T-helper 17 cell (primary cell): ENCODE data around the gene NEK6. TPM values are rescaled to one million over a fixed set of nuclear protein-coding genes. Genes with fewer than 3 reads are reported as not detected.

Experiments
- ATAC-seq: fragments of 150-1000 bp; cut with Tn5 transposase; 2 replicates; pipeline ENCODE4 v1.10.0; 2021; ENCODE audit warnings: mild to moderate bottlenecking, moderate library complexity
- DNase-seq, 3 donors: peaks; one replicate each; pipeline versions ENCODE4 v3.0.0 to v3.0.0-alpha.2; 2020 to 2021
- H3K9me3 ChIP-seq: one replicate; pipeline ENCODE4 v1.7.0; 2013; ENCODE audit warnings: low read length, mild to moderate bottlenecking; ENCODE audit not compliant: control insufficient read depth, poor library complexity, severe bottlenecking
- H3K27ac Mint-ChIP-seq: one replicate; pipeline ENCODE4 v1.8.0; 2022; ENCODE audit warnings: mild to moderate bottlenecking, moderate library complexity, mixed read lengths
- H3K27me3 Mint-ChIP-seq: one replicate; pipeline ENCODE4 v1.8.0; 2022; ENCODE audit warnings: mixed read lengths
- H3K36me3 Mint-ChIP-seq: one replicate; pipeline ENCODE4 v1.8.0; 2022; ENCODE audit warnings: low read depth, mixed read lengths
- H3K4me1 Mint-ChIP-seq: one replicate; pipeline ENCODE4 v1.8.0; 2022; ENCODE audit warnings: mild to moderate bottlenecking, mixed read lengths
- H3K4me3 Mint-ChIP-seq: one replicate; pipeline ENCODE4 v1.8.0; 2022; ENCODE audit warnings: mild to moderate bottlenecking, moderate library complexity, mixed read lengths
- total RNA-seq, 4 donors: library from RNA in 2 of 4; stranded (reverse) in 2 of 4; gene quantifications; one replicate each; pipeline ENCODE4 v1.2.3 and lab custom pipeline; 2022 to 2026

The NEK6 gene
- total RNA-seq, 2 donors from 2014 or later, result 7.8 to 12.7 TPM

- H3K9me3 ChIP-seq, result no peaks in the 10 kb centered on the region
- Mint-ChIP-seq H3K27me3 (no peaks in the 10 kb centered on the region), H3K36me3 (peaks cover 2% of the 10 kb centered on the region), H3K4me3 (no peak overlapping the region), H3K27ac (no peak overlapping the region), H3K4me1 (peaks cover 15% of the 10 kb centered on the region)
- DNase-seq (no peak), ATAC-seq (no peak)
Measured at GRCh38 chr9:124322618-124323432, 65.1 kb downstream of the NEK6 start.

GRCh38 chr9:124323904-124324303 lies 66.2 kb downstream of the NEK6 start:
- H3K9me3 ChIP-seq, result no peaks in the 10 kb centered on the region
- ATAC-seq, result no peak
- Mint-ChIP-seq H3K27ac (no peak overlapping the region), H3K4me1 (peaks cover 15% of the 10 kb centered on the region), H3K36me3 (peaks cover 2% of the 10 kb centered on the region), H3K4me3 (no peak overlapping the region), H3K27me3 (no peaks in the 10 kb centered on the region)
- no peak for DNase-seq

DNA sequence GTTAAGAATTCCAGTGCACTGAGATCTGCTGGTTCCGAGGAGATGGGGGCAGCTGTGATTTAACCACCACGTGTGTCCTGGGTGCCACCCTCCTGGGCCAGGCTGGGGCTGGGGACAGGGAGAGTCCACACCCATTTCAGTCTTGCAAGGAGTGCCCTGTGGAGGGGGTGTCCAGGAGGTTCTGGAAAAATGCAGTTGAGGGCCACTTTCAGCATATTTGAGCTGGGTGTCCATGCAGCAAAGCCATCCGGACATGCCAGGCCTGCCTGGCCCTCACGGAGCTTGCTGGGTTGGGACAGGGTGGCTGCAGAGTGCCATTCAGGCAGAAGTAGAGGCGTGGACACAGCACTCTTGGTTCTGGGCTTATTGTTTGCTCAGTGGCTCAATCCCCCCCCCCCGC lies 68.1 kb downstream of the NEK6 start:
- Mint-ChIP-seq H3K27ac (no peak overlapping the region), H3K4me1 (peaks cover 11% of the 10 kb centered on the region), H3K36me3 (peaks cover 2% of the 10 kb centered on the region), H3K27me3 (no peaks in the 10 kb centered on the region), H3K4me3 (no peak overlapping the region)
- no peak for ATAC-seq
- H3K9me3 ChIP-seq, result no peaks in the 10 kb centered on the region
- no peak for DNase-seq

- no peak for ATAC-seq
- Mint-ChIP-seq H3K36me3 (peaks cover 2% of the 10 kb centered on the region), H3K4me1 (peaks cover 11% of the 10 kb centered on the region)
Measured at GRCh38 chr9:124326378-124326777, 68.6 kb downstream of the NEK6 start.

DNA sequence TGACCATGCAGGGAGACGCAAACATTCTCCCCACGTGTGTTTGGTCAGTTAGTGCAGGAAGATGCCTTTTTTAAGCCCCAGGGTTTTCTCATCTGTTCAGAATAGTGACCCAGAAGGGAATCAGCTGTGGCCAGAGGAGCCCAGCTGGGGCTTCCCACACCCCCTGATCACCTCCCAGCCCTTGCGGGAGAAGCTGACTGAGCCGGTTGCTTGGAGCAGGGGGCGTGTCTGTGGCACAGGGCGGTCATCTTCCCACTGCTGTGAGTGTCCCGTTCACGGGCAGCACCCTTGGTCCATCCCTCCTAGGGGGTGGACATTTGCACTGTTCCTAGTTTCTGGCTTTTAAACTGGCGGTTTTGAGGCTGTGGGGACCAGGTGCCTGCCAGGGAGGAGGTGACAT lies 69.7 kb downstream of the NEK6 start:
- no peaks in the 10 kb centered on the region for H3K9me3 ChIP-seq
- no peak overlapping the region for H3K27ac Mint-ChIP-seq
- no peak overlapping the region for H3K4me3 Mint-ChIP-seq
- no peaks in the 10 kb centered on the region for H3K27me3 Mint-ChIP-seq
- no peak for ATAC-seq
- H3K36me3 Mint-ChIP-seq, result peaks cover 2% of the 10 kb centered on the region
- no peak for DNase-seq
- H3K4me1 Mint-ChIP-seq, result peaks cover 10% of the 10 kb centered on the region

More at GRCh38 chr9:124326378-124326777, 68.6 kb downstream of the NEK6 start:
- no peaks in the 10 kb centered on the region for H3K27me3 Mint-ChIP-seq
- no peak for DNase-seq
- H3K4me3 Mint-ChIP-seq, result no peak overlapping the region
- H3K27ac Mint-ChIP-seq, result no peak overlapping the region
- H3K9me3 ChIP-seq, result no peaks in the 10 kb centered on the region

DNA sequence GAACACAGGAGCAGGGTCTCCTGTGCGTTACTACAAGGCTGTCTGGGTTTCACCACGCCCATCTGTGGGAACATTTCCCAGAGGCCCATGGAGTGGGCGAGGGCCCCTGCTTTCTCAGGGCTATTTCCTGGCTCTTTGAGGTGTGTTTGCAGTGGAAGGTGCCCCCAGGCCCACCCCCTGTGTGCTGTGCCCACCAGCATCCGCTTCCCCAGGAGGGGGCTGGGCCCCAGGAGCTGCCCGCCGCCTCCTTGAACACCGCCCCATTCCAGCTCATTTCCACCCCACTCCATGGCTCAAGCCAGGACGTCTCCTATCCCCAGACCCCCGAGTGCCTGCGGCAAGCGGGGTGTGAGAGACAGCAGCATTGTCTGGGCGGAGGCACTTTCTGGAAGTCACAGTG lies 70.5 kb downstream of the NEK6 start:
- no peak for ATAC-seq
- no peak overlapping the region for H3K27ac Mint-ChIP-seq
- no peak overlapping the region for H3K4me3 Mint-ChIP-seq
- no peaks in the 10 kb centered on the region for H3K9me3 ChIP-seq
- peaks cover 3% of the 10 kb centered on the region for H3K4me1 Mint-ChIP-seq
- no peak for DNase-seq
- no peaks in the 10 kb centered on the region for H3K36me3 Mint-ChIP-seq
- no peaks in the 10 kb centered on the region for H3K27me3 Mint-ChIP-seq

GRCh38 chr9:124329206-124329792 lies 71.5 kb downstream of the NEK6 start:
- Mint-ChIP-seq H3K4me3 (no peak overlapping the region), H3K27ac (no peak overlapping the region), H3K27me3 (no peaks in the 10 kb centered on the region), H3K4me1 (peaks cover 3% of the 10 kb centered on the region), H3K36me3 (no peaks in the 10 kb centered on the region)
- no peak for DNase-seq
- no peaks in the 10 kb centered on the region for H3K9me3 ChIP-seq
- ATAC-seq, result no peak

DNA sequence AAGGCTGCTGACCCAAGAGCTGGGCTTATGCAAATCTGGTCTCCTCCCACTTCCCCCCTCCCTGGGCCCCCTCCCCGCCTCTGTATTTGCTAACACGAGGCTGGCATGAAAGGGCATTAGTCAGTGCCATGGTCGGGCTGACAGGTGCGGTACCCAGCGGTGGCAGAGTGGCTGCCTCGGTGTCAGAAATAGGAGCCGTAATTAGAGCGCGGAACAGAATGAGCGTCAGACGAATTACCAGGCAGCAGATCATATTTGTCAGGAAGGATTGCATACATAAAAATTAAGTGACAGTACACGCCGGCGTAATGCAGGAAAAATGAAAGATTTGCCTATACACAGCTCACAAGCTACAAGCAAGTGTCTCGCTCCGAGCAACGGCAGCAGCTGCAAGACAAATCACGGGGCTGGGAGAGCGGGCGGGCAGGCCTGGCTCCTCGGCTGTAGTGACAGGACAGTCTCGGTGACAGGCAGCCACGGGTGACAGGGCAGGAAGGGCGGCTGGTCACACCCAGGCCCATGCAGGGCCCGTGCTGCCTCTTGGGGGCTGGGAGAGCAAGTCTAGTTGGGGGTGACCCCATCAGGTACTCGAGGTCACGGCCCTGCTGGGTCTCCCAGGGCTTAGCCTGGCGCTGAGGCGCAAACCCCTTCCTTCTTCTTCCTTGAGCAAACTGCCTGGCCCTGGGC lies 72.4 kb downstream of the NEK6 start:
- H3K4me1 Mint-ChIP-seq, result peaks cover 3% of the 10 kb centered on the region
- ATAC-seq (no peak), DNase-seq (no peak)
- H3K4me3 Mint-ChIP-seq, result peak overlapping the region; percentile 25
- no peaks in the 10 kb centered on the region for H3K27me3 Mint-ChIP-seq
- peak overlapping the region; percentile 45 for H3K27ac Mint-ChIP-seq
- H3K9me3 ChIP-seq, result no peaks in the 10 kb centered on the region
- no peaks in the 10 kb centered on the region for H3K36me3 Mint-ChIP-seq

- no peak overlapping the region for H3K27ac Mint-ChIP-seq
- H3K4me3 Mint-ChIP-seq, result no peak overlapping the region
- no peaks in the 10 kb centered on the region for H3K36me3 Mint-ChIP-seq
- H3K4me1 Mint-ChIP-seq, result peaks cover 3% of the 10 kb centered on the region
- H3K27me3 Mint-ChIP-seq, result no peaks in the 10 kb centered on the region
- ATAC-seq, result no peak
- DNase-seq, result no peak
- H3K9me3 ChIP-seq, result no peaks in the 10 kb centered on the region
Measured at GRCh38 chr9:124331580-124331979, 73.8 kb downstream of the NEK6 start.

DNA sequence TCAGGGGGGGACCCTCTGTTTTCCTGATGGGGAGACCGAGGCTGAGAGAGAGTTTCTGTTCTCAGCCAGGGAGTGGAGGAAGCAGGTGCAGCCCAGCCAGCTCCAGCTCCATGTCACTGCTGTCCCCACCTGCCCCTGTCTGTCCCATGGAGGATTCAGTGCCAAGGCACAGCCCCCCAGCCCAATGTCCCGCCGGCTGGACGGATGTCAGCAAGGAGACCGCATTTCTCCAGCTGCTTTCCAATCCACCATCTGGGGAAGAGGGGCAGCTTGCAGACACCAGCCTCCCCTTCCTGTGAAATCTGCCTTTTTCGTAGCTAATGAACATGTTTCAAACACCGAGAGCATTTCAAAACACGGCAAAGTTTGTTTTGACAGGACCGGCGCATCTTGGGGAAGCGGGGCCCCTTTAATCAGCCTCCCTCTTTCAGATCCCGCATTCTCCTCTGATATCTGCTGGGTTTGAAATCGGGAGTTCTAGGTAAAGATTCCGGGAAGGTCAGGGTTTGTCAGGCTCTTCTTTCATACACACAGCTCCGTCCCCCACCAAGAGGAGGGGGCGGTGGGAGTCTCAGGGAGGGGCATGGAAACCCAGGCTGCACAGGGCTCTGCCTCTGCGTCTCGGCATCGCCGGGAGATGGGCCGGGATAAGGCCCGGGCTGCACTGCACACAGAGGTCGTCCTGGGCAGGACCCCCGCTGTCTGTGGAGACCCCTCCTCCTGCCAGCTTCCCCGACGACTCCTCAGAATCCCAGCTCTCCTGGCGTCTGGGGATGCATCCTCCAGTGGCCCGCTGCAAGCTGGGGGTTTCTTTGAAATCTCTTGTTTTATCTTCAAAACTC lies 74.8 kb downstream of the NEK6 start:
- DNase-seq (no peak), ATAC-seq (no peak)
- peaks cover 3% of the 10 kb centered on the region for H3K4me1 Mint-ChIP-seq
- H3K4me3 Mint-ChIP-seq, result no peak overlapping the region
- H3K27ac Mint-ChIP-seq, result no peak overlapping the region
- H3K9me3 ChIP-seq, result no peaks in the 10 kb centered on the region
- no peaks in the 10 kb centered on the region for H3K36me3 Mint-ChIP-seq
- no peaks in the 10 kb centered on the region for H3K27me3 Mint-ChIP-seq

DNA sequence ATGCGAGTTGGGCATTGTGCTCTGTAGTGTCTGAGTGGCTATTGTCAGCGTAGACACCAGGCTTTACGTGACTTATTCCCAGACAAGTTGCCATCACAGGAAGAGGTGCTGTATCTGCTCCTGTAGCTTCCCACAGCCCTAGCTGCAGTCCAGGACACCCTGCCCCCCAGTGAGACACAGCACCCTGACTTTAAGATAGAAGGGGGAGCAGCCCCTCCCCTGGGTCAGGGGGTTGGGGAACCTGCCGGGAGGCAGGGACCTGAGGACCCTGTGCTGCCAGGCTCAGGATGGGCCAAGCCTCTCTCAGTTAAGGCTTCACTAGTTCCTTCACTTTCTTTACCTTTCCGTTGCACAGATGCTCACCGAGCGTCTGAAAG lies 75.4 kb downstream of the NEK6 start:
- Mint-ChIP-seq H3K36me3 (no peaks in the 10 kb centered on the region), H3K27me3 (no peaks in the 10 kb centered on the region), H3K4me3 (no peak overlapping the region), H3K27ac (no peak overlapping the region), H3K4me1 (peaks cover 3% of the 10 kb centered on the region)
- ATAC-seq (no peak), DNase-seq (no peak)
- no peaks in the 10 kb centered on the region for H3K9me3 ChIP-seq

GRCh38 chr9:124334568-124335319 lies 77.0 kb downstream of the NEK6 start:
- H3K36me3 Mint-ChIP-seq, result no peaks in the 10 kb centered on the region
- H3K4me1 Mint-ChIP-seq, result peaks cover 3% of the 10 kb centered on the region
- no peaks in the 10 kb centered on the region for H3K27me3 Mint-ChIP-seq
- no peak for DNase-seq
- H3K4me3 Mint-ChIP-seq, result no peak overlapping the region
- no peak for ATAC-seq
- H3K9me3 ChIP-seq, result no peaks in the 10 kb centered on the region
- H3K27ac Mint-ChIP-seq, result no peak overlapping the region
